AG20443 (cell line): ENCODE results near the gene SFT2D1.
A peak's percentile ranks its signal among the peaks of the same experiment; 100 is the strongest.
"Not testable (repeated sequence)": the region's sequence is repeated elsewhere in the genome, so short reads cannot be mapped to it uniquely, and the experiment has no call there.

Experiments
- DNase-seq: peaks from one replicate; pipeline ENCODE4 v3.0.0; 2012; ENCODE audit warnings: low spot score, mixed read lengths

Gene SFT2D1

GRCh38 chr6:166364456-166364855 is 22.1 kb upstream of the SFT2D1 start:
- no peak for DNase-seq

GRCh38 chr6:166362427-166362826 is 20.1 kb upstream of the SFT2D1 start:
- DNase-seq: not testable (repeated sequence)

GRCh38 chr6:166361077-166361429 is 18.7 kb upstream of the SFT2D1 start:
- DNase-seq: peak; percentile 58

- no peak for DNase-seq
Observed at GRCh38 chr6:166360243-166361076, 18.1 kb upstream of the SFT2D1 start.

GRCh38 chr6:166355552-166355951 is 13.2 kb upstream of the SFT2D1 start:
- DNase-seq: no peak

- no peak for DNase-seq
Observed at GRCh38 chr6:166354965-166355364, 12.6 kb upstream of the SFT2D1 start.

GRCh38 chr6:166354143-166354542 is 11.8 kb upstream of the SFT2D1 start:
- DNase-seq: no peak

- no peak for DNase-seq
Observed at GRCh38 chr6:166353507-166353906, 11.2 kb upstream of the SFT2D1 start.

- no peak for DNase-seq
Observed at GRCh38 chr6:166352923-166353322, 10.6 kb upstream of the SFT2D1 start.

GRCh38 chr6:166351715-166352285 is 9.5 kb upstream of the SFT2D1 start:
- no peak for DNase-seq

- no peak for DNase-seq
Observed at GRCh38 chr6:166348305-166348949, 6.1 kb upstream of the SFT2D1 start.

- DNase-seq: no peak
Observed at GRCh38 chr6:166346965-166347364, 4.6 kb upstream of the SFT2D1 start.

- DNase-seq: no peak
Observed at GRCh38 chr6:166346449-166346848, 4.1 kb upstream of the SFT2D1 start.

- not testable (repeated sequence) for DNase-seq
Observed at GRCh38 chr6:166345672-166346071, 3.3 kb upstream of the SFT2D1 start.

GRCh38 chr6:166344921-166345320 is 2.6 kb upstream of the SFT2D1 start:
- DNase-seq: not testable (repeated sequence)

- no peak for DNase-seq
Observed at GRCh38 chr6:166344240-166344639, 1.9 kb upstream of the SFT2D1 start.

- no peak for DNase-seq
Observed at GRCh38 chr6:166343150-166343487, 774 bp upstream of the SFT2D1 start.

GRCh38 chr6:166341977-166342348 is 382 bp downstream of the SFT2D1 start:
- DNase-seq: no peak

- DNase-seq: no peak
Observed at GRCh38 chr6:166341464-166341863, 881 bp downstream of the SFT2D1 start.

- no peak for DNase-seq
Observed at GRCh38 chr6:166338854-166339253, 3.5 kb downstream of the SFT2D1 start.

GRCh38 chr6:166336847-166337246 is 5.5 kb downstream of the SFT2D1 start:
- DNase-seq: no peak

GRCh38 chr6:166335378-166336302 is 6.7 kb downstream of the SFT2D1 start:
- no peak for DNase-seq
